ENCODE measurements around the gene IGF2BP2. TPM values are rescaled to one million over a fixed set of nuclear protein-coding genes. Genes with fewer than 3 reads are reported as not detected.
A peak's percentile ranks its signal among the peaks of the same experiment; 100 is the strongest.

IGF2BP2 gene
- total RNA-seq, 1 donor from 2014 or later = 17.4 TPM

- no peaks in the 10 kb centered on the region for H3K4me1 ChIP-seq
- H3K9me3 ChIP-seq = no peaks in the 10 kb centered on the region
- H3K36me3 ChIP-seq = peaks cover 55% of the 10 kb centered on the region
- DNase-seq (no peak), ATAC-seq (peak; percentile 59)
- no peak overlapping the region for H3K27ac ChIP-seq
- no peaks in the 10 kb centered on the region for H3K27me3 ChIP-seq
- H3K4me3 ChIP-seq = no peak overlapping the region
- no peak for TF ChIP-seq CTCF (IDR thresholded peaks at IDR 0.05)
- intact Hi-C loops (cut with DNase I) = no loop called here
Observed at GRCh38 chr3:185595526-185595925, 229.3 kb downstream of the IGF2BP2 start.

- H3K36me3 ChIP-seq = peaks cover 49% of the 10 kb centered on the region
- no peak overlapping the region for H3K27ac ChIP-seq
- DNase-seq (no peak), ATAC-seq (no peak)
- no peaks in the 10 kb centered on the region for H3K4me1 ChIP-seq
- intact Hi-C loops (cut with DNase I) = no loop called here
- no peak for TF ChIP-seq CTCF (IDR thresholded peaks at IDR 0.05)
- H3K4me3 ChIP-seq = no peak overlapping the region
- no peaks in the 10 kb centered on the region for H3K9me3 ChIP-seq
- H3K27me3 ChIP-seq = no peaks in the 10 kb centered on the region
Observed at GRCh38 chr3:185594073-185594472, 230.8 kb downstream of the IGF2BP2 start.

Small RNA genes lying within 50 kb of the gene (microRNA-seq; reads per million reads assigned to microRNA genes)
- not detected for gene MIR548AQ (ENCODE audit: borderline microRNAs expressed)

Other genes with a start within 250 kb of the IGF2BP2 start
- gene SENP2, start 238.7 kb downstream of the IGF2BP2 start, total RNA-seq = 42.0 TPM
- gene TRA2B, start 113.0 kb upstream of the IGF2BP2 start, total RNA-seq = 92.7 TPM